C4-2B (cell line): Measurements from ENCODE around the gene EIF3B.

Experiments
- ZFX ChIP-seq: fragments of 450-650 bp; IDR thresholded peaks from 2 replicates; pipeline ENCODE4 v1.6.1; 2017
- TF ChIP-seq, protein P1 (sequence below): fragments of 450-650 bp; conservative IDR thresholded peaks from 2 replicates; pipeline ENCODE4 v1.5.1; 2017; ENCODE audit warnings: mild to moderate bottlenecking

DNA sequence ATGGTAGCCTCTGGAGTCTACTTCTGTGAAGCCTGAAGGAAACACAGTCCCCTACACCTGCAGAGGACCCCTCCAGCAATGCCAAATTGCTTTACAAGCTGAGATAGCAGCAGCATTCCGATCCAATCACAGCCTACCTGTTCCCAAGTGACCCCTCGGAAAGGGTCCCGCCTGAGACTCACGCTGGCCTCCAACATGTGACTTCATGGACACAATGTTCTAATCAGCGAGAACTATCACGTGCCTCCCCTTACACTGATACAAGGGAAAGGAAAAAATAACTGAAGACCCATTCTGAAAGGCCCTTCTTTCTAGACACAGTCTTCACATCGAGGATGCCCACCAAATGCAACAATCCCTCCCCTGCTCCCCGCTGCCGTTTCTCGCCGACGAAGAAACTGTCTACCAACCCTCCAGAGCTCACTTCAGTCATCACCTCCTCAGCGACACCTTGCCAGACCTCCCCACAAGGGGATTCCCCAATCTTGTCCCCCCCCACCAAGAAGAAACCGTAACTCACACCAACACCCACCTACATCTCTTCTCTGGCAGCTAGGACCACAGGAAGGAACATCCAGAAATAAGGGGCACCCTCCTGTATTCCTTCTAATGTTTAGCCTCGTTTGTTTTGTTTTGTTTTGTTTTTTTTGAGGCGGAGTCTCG is 42.2 kb upstream of the EIF3B start:
- TF ChIP-seq, protein P1, sequence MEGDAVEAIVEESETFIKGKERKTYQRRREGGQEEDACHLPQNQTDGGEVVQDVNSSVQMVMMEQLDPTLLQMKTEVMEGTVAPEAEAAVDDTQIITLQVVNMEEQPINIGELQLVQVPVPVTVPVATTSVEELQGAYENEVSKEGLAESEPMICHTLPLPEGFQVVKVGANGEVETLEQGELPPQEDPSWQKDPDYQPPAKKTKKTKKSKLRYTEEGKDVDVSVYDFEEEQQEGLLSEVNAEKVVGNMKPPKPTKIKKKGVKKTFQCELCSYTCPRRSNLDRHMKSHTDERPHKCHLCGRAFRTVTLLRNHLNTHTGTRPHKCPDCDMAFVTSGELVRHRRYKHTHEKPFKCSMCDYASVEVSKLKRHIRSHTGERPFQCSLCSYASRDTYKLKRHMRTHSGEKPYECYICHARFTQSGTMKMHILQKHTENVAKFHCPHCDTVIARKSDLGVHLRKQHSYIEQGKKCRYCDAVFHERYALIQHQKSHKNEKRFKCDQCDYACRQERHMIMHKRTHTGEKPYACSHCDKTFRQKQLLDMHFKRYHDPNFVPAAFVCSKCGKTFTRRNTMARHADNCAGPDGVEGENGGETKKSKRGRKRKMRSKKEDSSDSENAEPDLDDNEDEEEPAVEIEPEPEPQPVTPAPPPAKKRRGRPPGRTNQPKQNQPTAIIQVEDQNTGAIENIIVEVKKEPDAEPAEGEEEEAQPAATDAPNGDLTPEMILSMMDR: no peak
- no peak for TF ChIP-seq ZFX
